ENCODE data around the gene FOLR1.
"Not testable (repeated sequence)": the region's sequence is repeated elsewhere in the genome, so short reads cannot be mapped to it uniquely, and the experiment has no call there.

The FOLR1 gene

DNA sequence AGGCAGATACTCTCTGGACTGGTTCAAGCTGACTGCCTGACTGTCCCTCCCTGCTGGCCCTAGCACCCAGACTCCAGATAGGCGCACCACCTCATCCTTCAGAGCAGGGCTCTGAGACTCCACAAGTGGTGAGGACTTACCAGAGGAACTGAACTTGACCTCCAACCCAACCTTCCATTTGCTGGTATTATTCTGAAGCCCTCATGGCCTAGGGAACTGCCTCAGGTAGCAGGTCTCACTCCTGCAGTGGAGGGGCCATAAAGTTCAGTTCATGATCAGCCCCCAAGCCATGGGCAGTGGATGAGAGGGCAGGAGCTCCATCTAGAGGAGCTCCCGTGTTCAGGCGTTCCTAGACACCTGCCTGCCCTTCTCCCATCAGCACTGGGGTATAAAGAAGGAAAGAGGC, 10.4 kb upstream of the FOLR1 start:
- not testable (repeated sequence) for DNase-seq (ENCODE audit: low read depth in 2 of 2)

DNA sequence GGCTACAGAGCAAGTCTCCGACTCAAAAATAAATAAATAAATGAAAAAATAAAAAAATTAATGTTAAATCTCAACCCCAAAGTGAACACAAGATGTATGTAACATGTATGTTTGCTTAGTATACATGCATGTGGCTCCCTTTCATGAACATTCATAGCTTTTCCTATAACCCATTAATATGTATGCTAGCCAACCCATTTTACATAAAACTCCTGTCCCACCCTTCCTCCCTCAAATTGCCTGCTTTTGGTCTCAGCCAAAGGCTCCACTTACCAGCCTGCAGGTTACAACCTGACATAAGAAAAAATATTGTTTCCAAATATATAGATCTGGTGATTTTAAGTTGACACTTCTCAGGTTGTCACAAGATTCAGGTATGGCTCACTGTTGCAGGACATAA, 3.7 kb upstream of the FOLR1 start:
- no peak for DNase-seq (ENCODE audit: low read depth in 2 of 2)

DNA sequence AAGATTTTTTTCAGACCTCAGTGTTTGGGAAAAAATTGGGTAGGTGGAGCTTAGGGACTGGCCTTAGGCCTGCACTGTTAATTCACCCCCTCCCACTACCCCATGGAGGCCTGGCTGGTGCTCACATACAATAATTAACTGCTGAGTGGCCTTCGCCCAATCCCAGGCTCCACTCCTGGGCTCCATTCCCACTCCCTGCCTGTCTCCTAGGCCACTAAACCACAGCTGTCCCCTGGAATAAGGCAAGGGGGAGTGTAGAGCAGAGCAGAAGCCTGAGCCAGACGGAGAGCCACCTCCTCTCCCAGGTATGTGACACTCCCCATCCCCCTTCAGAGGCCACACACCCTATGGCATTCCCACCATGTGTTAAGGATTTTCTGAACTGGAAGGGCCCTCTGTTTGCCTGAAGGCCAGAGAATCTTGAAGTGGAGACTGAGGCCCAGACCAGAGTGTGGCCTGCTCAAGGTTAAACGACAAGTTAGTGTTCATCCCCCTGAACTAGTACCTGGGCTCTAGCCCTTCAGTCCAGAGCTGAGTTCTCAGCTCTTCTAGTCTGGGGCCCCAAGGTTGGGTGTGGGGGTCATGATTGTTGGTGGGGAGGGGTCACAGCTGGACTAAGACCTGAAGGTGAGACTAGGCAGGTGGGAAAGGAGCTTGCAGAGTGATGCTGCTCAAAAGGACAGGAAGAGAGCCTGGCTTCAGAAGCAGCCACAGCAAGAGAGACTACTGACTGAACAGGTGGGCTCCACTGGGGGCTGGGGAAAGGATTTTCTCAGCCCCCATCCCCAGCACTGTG, 2.3 kb upstream of the FOLR1 start:
- DNase-seq (ENCODE audit: low read depth in 2 of 2) = no peak

DNA sequence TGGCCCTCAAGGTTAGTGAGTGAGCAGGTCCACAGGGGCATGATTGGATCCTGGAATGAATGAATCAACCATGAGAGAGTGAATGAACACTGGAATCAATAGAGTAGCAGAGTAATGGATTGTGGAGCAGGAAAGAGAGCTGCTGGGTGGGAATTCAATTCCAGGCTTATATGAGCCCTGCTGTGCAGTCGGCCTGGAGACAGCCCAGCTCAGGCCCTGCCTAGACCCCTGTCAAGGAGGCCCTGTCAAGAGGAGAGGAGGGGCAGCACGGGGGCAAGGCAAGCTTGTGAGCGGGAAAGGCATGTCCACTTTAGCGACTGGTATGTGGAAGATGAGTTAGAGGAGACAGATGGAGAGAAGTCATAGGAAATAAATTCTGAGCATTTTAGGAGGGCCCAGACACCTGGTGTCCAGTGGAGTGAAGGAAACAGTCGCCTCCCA, 1.3 kb upstream of the FOLR1 start:
- DNase-seq (ENCODE audit: low read depth in 2 of 2) = no peak

DNA sequence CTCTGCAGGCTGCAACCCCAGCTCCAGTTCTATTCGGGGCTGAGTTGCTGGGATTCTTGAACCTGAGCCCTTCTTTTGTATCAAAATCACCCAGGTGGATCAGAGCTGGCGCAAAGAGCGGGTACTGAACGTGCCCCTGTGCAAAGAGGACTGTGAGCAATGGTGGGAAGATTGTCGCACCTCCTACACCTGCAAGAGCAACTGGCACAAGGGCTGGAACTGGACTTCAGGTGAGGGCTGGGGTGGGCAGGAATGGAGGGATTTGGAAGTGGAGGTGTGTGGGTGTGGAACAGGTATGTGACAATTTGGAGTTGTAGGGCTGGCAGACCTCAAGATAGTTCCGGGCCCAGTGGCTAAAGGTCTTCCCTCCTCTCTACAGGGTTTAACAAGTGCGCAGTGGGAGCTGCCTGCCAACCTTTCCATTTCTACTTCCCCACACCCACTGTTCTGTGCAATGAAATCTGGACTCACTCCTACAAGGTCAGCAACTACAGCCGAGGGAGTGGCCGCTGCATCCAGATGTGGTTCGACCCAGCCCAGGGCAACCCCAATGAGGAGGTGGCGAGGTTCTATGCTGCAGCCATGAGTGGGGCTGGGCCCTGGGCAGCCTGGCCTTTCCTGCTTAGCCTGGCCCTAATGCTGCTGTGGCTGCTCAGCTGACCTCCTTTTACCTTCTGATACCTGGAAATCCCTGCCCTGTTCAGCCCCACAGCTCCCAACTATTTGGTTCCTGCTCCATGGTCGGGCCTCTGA, 3.8 kb downstream of the FOLR1 start:
- DNase-seq (ENCODE audit: low read depth in 2 of 2) = no peak

DNA sequence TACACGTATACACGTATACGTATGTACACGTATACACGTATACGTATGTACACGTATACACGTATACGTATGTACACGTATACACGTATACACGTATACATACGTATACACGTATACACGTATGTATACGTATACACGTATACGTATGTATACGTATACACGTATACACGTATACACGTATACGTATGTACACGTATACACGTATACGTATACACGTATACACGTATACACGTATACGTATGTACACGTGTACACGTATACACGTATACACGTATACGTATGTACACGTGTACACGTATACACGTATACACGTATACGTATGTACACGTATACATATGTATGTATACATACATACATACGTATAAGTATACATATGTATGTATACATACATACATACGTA, 9.5 kb downstream of the FOLR1 start:
- DNase-seq (ENCODE audit: low read depth in 2 of 2) = not testable (repeated sequence)

DNA sequence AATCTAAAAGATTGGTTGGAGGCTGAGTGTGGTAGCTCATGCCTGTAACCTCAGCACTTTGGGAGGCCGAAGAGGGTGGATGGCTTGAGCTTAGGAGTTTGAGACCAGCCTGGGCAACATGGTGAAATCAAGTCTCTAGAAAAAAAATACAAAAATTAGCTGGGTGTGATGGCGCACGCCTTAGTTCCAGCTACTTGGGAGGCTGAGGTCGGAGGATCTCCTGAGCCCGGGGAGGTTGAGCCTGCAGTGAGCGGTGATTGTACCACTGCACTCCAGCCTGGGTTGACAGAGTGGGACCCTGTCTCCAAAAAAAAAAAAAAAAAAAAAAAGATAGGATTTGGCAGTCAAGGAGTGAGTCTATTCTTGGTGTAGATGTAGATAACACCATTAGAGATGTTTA, 10.6 kb downstream of the FOLR1 start:
- no peak for DNase-seq (ENCODE audit: low read depth in 2 of 2)

DNA sequence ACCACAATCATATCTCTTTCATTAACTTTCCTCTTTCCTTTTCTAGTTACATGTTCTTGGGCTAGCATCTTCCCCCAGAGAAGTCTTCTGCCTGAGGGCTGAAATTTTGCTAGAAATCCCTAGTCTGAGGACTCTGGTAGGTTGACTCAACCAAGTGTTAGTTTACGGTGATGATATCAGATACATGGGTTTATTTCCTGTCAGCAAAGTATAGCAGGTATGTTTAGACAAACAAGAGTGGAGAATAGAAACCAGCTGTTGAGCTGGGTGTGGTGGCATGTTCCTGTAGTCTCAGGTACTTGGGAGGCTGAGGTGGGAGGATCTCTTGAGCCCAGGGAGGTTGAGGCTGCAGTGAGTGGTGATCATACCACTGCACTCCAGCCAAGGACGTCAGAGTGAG, 11.2 kb downstream of the FOLR1 start:
- DNase-seq (ENCODE audit: low read depth in 2 of 2) = no peak

DNA sequence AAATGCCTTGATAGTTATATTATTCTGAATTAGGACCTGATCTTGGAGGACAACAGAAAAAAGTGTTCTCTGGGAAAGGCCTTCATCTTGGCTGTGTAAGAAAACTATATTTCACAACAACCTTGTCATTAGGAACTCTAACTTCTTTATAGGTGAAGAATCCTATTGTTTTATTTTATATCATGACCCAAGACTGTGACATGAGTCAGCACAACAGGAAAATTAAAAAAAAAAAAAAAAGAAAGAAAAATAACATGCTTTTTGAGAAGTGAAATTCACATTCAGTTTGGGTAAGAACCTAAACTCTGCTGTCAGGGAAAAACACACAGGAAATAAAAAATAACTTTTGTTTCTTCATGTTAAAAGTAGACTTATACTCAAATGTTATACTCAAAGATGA, 12.9 kb downstream of the FOLR1 start:
- DNase-seq (ENCODE audit: low read depth in 2 of 2) = no peak

DNA sequence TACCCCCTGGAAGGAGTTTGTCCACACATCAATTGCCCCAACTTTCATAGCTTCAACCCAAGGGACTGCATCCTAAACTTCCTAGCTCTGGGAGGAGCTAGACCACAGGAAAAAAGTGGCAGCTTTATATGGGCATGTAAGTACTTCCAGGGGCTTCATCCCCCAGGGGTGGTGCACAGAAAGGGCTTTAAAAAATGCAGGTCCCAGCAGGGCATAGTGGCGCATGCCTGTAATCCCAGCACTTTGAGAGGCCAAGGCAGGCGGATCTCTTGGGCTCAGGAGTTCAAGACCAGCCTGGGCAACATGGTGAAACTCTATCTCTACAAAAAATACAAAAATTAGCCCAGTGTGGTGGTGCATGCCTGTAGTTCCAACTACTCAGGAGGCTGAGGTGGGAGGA, 14.9 kb downstream of the FOLR1 start:
- DNase-seq (ENCODE audit: low read depth in 2 of 2) = not testable (repeated sequence)

DNA sequence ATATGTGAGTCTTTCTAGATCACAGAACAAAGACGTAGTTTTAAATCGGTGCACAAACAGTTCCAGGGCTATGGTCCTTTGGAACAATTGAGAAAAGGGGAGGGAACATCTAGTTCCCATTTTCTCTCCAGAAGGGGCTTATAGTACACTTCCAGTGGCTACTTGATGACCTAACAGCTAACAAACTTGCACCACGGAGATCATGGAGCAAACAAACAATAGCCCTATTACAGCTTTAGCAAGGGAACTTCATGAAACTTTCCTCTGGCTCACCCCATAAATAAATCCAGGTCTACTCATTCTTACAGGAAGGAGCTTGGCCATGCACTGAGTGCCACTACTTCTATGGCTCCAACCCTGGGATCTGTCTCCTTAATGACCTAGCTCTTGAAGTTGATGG, 16.3 kb downstream of the FOLR1 start:
- no peak for DNase-seq (ENCODE audit: low read depth in 2 of 2)

DNA sequence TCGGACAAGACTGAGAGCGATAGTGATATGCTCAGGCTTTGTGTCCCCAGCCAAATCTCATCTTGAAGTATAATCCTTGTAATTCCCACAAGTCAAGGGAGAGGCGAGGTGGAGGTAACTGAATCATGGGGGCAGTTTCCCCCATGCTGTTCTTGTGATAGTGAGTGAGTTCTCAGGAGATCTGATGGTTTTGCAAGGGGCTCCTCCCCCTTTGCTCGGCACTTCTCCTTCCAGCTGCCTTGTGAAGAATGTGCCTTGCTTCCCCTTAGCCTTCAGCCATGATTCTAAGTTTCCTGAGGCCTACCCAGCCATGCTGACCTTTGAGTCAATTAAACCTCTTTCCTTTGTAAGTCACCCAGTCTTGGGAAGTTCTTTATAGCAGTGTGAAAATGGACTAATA, 17.2 kb downstream of the FOLR1 start:
- no peak for DNase-seq (ENCODE audit: low read depth in 2 of 2)

DNA sequence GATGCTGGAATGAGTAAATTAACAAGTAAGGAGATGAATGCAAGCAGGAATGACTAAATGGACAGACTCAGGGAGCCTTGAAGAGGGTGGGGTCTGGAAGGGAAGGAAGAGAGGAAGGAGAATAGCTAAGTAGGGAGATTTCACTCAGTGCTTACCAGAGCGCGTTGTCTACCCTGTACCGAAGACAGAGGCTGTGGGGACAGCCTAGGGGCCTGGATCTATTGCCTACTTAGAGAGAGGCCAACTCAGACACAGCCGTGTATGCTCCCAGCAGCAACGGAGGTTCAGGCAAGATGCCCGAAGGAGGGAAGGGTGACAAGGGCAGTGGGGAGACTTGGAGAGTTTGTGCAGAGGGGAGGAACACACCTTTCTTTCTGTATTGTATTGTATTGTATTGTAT, 24.7 kb downstream of the FOLR1 start, which contains the start of gene FOLR2:
TSS of gene FOLR2 (plus strand) at position 157 of the 400 bp plus-strand sequence. CDS start 1,791 bp downstream, outside the sequence.
- no peak for DNase-seq (ENCODE audit: low read depth in 2 of 2)

DNA sequence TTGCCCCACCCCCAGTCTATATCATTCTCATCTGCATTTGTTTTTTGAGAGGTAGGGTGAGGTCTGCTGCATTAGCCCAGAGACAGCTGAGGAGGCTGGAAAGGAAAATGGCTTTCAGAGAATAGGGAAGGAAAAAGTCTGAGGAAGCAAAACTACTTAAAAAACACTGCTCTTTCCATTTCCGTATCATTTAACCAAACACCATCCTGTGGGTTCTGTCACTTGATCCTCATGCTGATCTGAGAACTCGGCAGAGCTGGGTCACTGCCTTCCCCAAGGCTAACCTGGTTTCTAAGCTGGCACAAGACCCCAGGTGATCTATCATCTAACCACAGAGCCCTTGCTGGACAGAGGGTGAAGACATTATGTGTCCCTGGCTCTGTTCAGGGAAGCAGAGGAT, 25.9 kb downstream of the FOLR1 start:
- DNase-seq (ENCODE audit: low read depth in 2 of 2) = no peak

DNA sequence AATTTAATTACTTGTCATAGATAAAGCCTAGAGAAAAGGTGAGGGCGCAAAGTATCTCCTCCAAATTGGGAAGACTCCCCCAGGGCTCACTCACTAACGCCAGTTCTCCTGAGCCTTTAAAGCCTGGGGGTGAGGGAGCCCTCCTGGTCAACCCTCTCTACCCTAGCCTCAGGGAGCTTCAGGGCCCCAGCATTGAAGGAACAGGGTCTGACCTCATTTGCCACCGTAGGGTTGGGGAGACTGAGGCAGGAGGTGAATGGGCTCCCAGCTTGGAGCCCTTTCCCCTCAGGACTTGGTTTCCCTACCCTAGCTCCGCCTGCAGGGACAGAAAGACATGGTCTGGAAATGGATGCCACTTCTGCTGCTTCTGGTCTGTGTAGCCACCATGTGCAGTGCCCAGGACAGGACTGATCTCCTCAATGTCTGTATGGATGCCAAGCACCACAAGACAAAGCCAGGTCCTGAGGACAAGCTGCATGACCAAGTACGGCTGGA, 26.4 kb downstream of the FOLR1 start:
- no peak for DNase-seq (ENCODE audit: low read depth in 2 of 2)

DNA sequence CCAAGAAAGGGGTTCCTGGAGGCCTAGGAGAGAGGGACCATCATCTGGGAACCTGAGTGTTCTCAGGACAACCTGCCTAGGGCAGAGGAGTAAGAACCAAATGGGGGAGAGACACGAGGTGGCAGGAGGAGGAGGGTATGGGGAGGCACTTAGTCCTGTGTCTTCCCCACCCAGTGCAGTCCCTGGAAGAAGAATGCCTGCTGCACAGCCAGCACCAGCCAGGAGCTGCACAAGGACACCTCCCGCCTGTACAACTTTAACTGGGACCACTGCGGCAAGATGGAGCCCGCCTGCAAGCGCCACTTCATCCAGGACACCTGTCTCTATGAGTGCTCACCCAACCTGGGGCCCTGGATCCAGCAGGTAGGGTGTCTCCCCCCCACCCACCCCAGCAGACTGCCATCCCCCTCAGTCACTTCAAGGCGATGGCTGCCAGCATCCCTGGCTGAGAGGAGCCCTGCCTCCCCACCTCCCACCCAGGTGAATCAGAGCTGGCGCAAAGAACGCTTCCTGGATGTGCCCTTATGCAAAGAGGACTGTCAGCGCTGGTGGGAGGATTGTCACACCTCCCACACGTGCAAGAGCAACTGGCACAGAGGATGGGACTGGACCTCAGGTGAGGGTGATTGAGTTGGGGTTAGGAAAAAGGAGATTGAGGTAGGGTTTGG, 28.9 kb downstream of the FOLR1 start:
- no peak for DNase-seq (ENCODE audit: low read depth in 2 of 2)

DNA sequence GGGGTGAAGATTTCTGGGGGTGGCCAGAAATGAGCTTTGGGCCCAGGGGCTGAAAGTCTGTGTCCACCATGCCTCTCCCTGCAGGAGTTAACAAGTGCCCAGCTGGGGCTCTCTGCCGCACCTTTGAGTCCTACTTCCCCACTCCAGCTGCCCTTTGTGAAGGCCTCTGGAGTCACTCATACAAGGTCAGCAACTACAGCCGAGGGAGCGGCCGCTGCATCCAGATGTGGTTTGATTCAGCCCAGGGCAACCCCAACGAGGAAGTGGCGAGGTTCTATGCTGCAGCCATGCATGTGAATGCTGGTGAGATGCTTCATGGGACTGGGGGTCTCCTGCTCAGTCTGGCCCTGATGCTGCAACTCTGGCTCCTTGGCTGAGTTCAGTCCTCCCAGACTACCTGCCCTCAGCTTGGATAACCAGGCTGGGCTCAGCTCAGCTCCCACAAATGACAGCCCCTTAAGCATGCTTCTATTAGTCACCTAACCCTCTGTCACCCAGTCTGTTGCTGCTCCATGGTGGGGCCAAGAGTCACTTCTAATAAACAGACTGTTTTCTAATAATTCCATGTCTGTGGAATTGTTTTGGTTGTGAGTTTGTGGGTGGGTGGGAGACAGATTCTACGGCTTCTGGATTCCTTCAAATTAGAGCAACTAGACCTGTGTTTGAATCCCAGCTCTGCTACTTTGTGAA, 29.6 kb downstream of the FOLR1 start:
- no peak for DNase-seq (ENCODE audit: low read depth in 2 of 2)

DNA sequence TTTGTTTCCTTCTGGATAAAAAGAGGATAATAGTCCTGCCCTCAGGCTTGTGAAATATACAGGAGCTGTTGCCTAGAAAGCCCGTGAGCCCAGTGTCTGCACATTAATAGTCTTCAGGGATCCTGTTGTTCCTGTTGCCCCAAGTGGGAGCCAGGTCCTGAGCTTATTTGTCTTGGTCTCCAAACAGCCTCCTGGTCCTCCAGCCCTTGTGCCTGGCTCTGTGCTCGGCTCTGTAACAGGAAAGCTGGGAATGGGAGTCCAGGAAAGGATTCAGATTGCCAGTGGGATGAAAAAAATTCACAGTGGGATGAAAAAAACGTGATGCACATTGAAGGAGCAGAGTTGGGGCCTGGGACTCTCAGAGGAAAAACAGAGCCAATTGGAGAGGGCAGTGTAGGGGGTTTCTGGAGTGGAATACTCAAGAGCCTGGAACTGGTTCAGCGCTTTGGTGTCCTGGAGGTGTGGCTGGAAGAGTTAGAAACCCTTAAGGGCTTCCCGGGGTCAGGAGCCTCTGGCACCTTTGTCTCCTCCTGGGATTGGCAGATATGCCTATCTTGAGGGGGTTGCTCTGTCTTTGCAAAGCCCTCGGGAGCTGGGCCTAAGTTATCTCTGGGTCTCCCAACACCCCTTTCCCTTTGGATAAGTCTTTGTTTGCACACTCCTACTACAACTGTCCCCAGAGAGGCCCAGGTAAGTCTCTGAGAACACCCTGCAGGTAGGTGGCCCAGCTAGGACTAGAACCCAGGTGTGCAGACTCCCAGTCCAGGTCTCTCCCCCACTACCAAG, 30.4 kb downstream of the FOLR1 start:
- no peak for DNase-seq (ENCODE audit: low read depth in 2 of 2)

DNA sequence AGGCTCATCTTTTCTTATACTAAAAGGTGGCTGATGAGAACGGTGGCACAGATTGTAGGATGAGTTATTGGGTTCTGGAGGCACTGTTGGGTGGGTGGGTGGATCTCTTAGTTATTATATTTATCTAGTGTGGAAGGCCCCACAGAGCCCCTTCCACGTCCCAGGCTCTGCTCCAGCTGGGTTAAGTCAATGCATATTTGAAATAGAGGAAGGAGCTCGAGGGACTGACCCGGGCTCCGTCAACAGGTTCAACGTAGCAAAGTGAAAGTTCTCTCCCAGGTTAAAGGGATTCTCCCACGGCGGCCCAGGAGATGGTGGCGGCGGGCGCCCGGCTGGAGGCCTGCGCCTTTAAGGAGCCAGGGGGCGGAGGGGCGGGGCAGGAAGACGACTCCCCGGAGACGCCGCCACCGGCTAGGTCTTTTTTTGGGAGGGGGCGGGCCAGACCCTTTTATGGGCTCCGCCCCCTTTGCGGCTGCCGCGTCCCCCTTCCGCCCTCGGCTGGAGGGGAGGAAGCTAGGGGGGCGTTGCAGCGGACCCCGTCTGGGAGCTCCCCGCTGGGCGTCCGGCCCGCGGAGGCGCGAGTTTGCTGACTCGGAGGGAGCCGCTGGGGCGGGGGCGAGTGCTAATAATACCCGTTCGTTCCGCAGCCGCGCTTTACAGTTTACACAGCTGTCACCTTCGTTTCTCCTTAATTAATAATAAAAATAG, 31.1 kb downstream of the FOLR1 start:
- peak; percentile 83 to 86 for DNase-seq (ENCODE audit: low read depth in 2 of 2)
